ENCODE measurements around the gene POLA1. TPM values are rescaled to one million over a fixed set of nuclear protein-coding genes. Genes with fewer than 3 reads are reported as not detected.
A peak's percentile ranks its signal among the peaks of the same experiment; 100 is the strongest.

The POLA1 gene
- total RNA-seq, 4 donors from 2014 or later = 10.1 to 15.3 (median 13.1) TPM

GRCh38 chrX:25002661-25003020, 308.9 kb downstream of the POLA1 start:
- no peak for DNase-seq (ENCODE audit: low spot score in 2 of 2)
- Histone ChIP-seq H3K9me3 (no peaks in the 10 kb centered on the region), H3K36me3 (no peaks in the 10 kb centered on the region), H3K4me3 (peak overlapping the region; percentile 29), H3K27ac (no peak overlapping the region), H3K27me3 (peaks cover 51% of the 10 kb centered on the region), H3K4me1 (peaks cover 36% of the 10 kb centered on the region)
- 21% methylated on average over 22 of the region's 33 CpGs for whole genome bisulfite sequencing
- TF ChIP-seq POLR2AphosphoS5 (IDR thresholded peaks at IDR 0.05) (no peak), EP300 (IDR thresholded peaks at IDR 0.05) (no peak)

GRCh38 chrX:25003066-25003849, 309.5 kb downstream of the POLA1 start:
- 35% methylated on average over 40 of the region's 40 CpGs for WGBS
- Histone ChIP-seq H3K9me3 (no peaks in the 10 kb centered on the region), H3K27ac (no peak overlapping the region), H3K36me3 (no peaks in the 10 kb centered on the region), H3K4me1 (peaks cover 36% of the 10 kb centered on the region), H3K27me3 (peaks cover 57% of the 10 kb centered on the region), H3K4me3 (peak overlapping the region; percentile 29)
- no peak for TF ChIP-seq POLR2AphosphoS5 (IDR thresholded peaks at IDR 0.05)
- no peak for DNase-seq (ENCODE audit: low spot score in 2 of 2)

DNA sequence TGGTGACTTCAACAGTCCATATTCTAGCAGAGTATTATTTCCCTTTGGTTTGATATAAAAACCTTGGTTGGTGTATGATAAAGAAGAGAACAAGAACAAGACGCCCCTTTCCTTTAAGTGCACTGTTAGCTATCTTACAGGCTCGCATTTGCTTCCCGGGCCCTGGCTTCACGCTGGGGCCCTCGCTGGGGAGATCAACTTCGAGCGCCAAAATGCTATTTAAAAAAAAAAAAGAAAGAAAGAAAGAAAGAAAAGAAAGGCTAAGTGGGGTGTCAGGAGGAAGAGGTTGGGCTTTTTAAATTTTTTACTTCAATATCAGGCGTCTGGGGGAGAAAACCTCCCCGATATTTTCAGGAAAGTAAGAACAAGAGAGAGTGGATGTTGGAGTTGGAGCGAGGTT, 310.3 kb downstream of the POLA1 start:
- peaks cover 36% of the 10 kb centered on the region for H3K4me1 ChIP-seq
- H3K27me3 ChIP-seq = peaks cover 64% of the 10 kb centered on the region
- no peak for DNase-seq (ENCODE audit: low spot score in 2 of 2)
- no peak overlapping the region for H3K27ac ChIP-seq
- H3K36me3 ChIP-seq = no peaks in the 10 kb centered on the region
- H3K9me3 ChIP-seq = no peaks in the 10 kb centered on the region
- H3K4me3 ChIP-seq = no peak overlapping the region
- no peak for TF ChIP-seq POLR2A (IDR thresholded peaks at IDR 0.05)
- TF ChIP-seq, protein P1, sequence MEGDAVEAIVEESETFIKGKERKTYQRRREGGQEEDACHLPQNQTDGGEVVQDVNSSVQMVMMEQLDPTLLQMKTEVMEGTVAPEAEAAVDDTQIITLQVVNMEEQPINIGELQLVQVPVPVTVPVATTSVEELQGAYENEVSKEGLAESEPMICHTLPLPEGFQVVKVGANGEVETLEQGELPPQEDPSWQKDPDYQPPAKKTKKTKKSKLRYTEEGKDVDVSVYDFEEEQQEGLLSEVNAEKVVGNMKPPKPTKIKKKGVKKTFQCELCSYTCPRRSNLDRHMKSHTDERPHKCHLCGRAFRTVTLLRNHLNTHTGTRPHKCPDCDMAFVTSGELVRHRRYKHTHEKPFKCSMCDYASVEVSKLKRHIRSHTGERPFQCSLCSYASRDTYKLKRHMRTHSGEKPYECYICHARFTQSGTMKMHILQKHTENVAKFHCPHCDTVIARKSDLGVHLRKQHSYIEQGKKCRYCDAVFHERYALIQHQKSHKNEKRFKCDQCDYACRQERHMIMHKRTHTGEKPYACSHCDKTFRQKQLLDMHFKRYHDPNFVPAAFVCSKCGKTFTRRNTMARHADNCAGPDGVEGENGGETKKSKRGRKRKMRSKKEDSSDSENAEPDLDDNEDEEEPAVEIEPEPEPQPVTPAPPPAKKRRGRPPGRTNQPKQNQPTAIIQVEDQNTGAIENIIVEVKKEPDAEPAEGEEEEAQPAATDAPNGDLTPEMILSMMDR (IDR thresholded peaks at IDR 0.05) = no peak
- TF ChIP-seq POLR2AphosphoS5 (IDR thresholded peaks at IDR 0.05) = no peak
- TF ChIP-seq EP300 (IDR thresholded peaks at IDR 0.05) = no peak
- 26% methylated on average over 10 of the region's 10 CpGs for WGBS

GRCh38 chrX:25004485-25005032, 310.8 kb downstream of the POLA1 start:
- Histone ChIP-seq H3K4me1 (peaks cover 36% of the 10 kb centered on the region), H3K9me3 (no peaks in the 10 kb centered on the region), H3K36me3 (no peaks in the 10 kb centered on the region), H3K27me3 (peaks cover 69% of the 10 kb centered on the region), H3K27ac (no peak overlapping the region), H3K4me3 (peak overlapping the region; percentile 38)
- TF ChIP-seq EP300 (IDR thresholded peaks at IDR 0.05) = no peak
- TF ChIP-seq, protein P1 (IDR thresholded peaks at IDR 0.05) = no peak
- no peak for TF ChIP-seq POLR2AphosphoS5 (IDR thresholded peaks at IDR 0.05)
- no peak for TF ChIP-seq POLR2A (IDR thresholded peaks at IDR 0.05)
- WGBS = 22% methylated on average over 21 of the region's 59 CpGs
- no peak for DNase-seq (ENCODE audit: low spot score in 2 of 2)

DNA sequence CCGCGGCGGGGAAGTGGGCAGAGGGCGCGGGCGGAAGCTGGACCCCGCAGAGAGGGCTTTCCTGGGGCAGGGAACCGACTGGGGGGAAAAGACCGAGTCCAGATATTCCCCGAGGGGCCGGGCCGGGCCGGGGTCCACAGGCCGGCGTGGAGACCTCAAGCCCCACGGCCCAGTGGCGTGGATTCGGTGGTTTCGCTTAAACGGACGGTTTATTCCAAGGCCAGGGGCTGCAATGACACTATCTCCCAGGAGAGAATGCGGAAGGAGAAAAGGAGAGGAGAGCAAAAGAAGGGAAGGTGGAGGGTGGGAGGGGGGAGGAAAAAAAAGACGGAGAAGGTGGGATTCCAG, 311.3 kb downstream of the POLA1 start:
- Histone ChIP-seq H3K4me1 (peaks cover 36% of the 10 kb centered on the region), H3K9me3 (no peaks in the 10 kb centered on the region), H3K36me3 (no peaks in the 10 kb centered on the region), H3K27ac (no peak overlapping the region), H3K4me3 (peak overlapping the region; percentile 38), H3K27me3 (peaks cover 74% of the 10 kb centered on the region)
- TF ChIP-seq, protein P1 (IDR thresholded peaks at IDR 0.05) = no peak
- DNase-seq (ENCODE audit: low spot score in 2 of 2) = no peak
- WGBS = 22% methylated on average over 20 of the region's 23 CpGs

- Histone ChIP-seq H3K9me3 (no peaks in the 10 kb centered on the region), H3K27me3 (peaks cover 79% of the 10 kb centered on the region), H3K27ac (no peak overlapping the region), H3K4me3 (peak overlapping the region; percentile 38), H3K4me1 (peaks cover 36% of the 10 kb centered on the region), H3K36me3 (no peaks in the 10 kb centered on the region)
- 30% methylated on average over 29 of the region's 72 CpGs for WGBS
- DNase-seq (ENCODE audit: low spot score in 2 of 2) = no peak
- no peak for TF ChIP-seq EP300 (IDR thresholded peaks at IDR 0.05)
- no peak for TF ChIP-seq POLR2A (IDR thresholded peaks at IDR 0.05)
- TF ChIP-seq POLR2AphosphoS5 (IDR thresholded peaks at IDR 0.05) = no peak
- TF ChIP-seq, protein P1 (IDR thresholded peaks at IDR 0.05) = no peak
Observed at GRCh38 chrX:25005382-25006185, 311.9 kb downstream of the POLA1 start.
